Right lobe of liver (tissue), 6 donors: ENCODE results near the gene TXNIP. TPM values are rescaled to one million over a fixed set of nuclear protein-coding genes. Genes with fewer than 3 reads are reported as not detected.

ENCODE experiments used
- ATAC-seq, 4 donors: fragments of 200-7000 bp; cut with Tn5 transposase; one replicate each; pipeline ENCODE4 v1.9.1; 2020; ENCODE audit warnings: mild to moderate bottlenecking in 4 of 4, moderate library complexity in 4 of 4
- DNase-seq, 3 donors: peaks; one replicate each; pipeline ENCODE4 v3.0.0-alpha.2; 2020
- H3K27ac ChIP-seq, 3 donors: fragments of 200-600 bp; one replicate each; pipeline ENCODE4 v1.8.0; 2022
- H3K27me3 ChIP-seq, 2 donors: fragments of 200-600 bp; one replicate each; pipeline ENCODE4 v1.8.0; 2022
- H3K36me3 ChIP-seq, 4 donors: fragments of 200-600 bp; sonication (generic) in 1 of 4; one replicate each; pipeline versions ENCODE4 v1.5.1 to v1.8.0; 2017 to 2022; ENCODE audit warnings: control low read depth in 1 of 4
- H3K4me1 ChIP-seq, 4 donors: fragments of 200-600 bp; sonication (generic) in 1 of 4; one replicate each; pipeline versions ENCODE4 v1.5.1 to v1.8.0; 2017 to 2022; ENCODE audit warnings: control low read depth in 1 of 4
- H3K4me3 ChIP-seq, 3 donors: fragments of 200-600 bp; one replicate each; pipeline ENCODE4 v1.8.0; 2022
- H3K9me3 ChIP-seq, 4 donors: fragments of 200-600 bp; sonication (generic) in 1 of 4; one replicate each; pipeline versions ENCODE4 v1.5.1 to v1.8.0; 2017 to 2022; ENCODE audit warnings: control low read depth in 1 of 4
- POLR2A ChIP-seq: fragments of 450-650 bp; IDR thresholded peaks from one replicate; pipeline ENCODE4 v1.6.1; 2017; ENCODE audit warnings: antibody characterized with exemption, mild to moderate bottlenecking
- WGBS: methylation state at CpG from one replicate; pipeline ENCODE4 v1.1.6; 2018; ENCODE audit warnings: low coverage, low lambda C conversion rate; ENCODE audit not compliant: insufficient coverage; ENCODE audit errors: missing lambda C conversion rate; 5-methylcytosine and 5-hydroxymethylcytosine counted together
- intact Hi-C, 2 donors: fragments of 100-400 bp; cut with DNase I; formaldehyde crosslinking; loops; one replicate each; pipeline versions ENCODE4 v1.11.2 to v1.14.1; 2022
- total RNA-seq, 6 experiments: library from RNA; depleted of rRNA in 2 of 6; stranded (reverse); fragments of >200 nt in 2 of 6; fragmentation: NEBNext Ultra II Directional in 3 of 6; extraction: Animal tissue kit (Norgen Biotek cat#: 25700) in 3 of 6; gene quantifications; one replicate each; pipeline versions ENCODE4 v1.1.0 to v1.2.4, GENCODE V29; 2016 to 2023
- TF ChIP-seq, protein P1 (sequence below), 4 donors: fragments of 200-600 bp in 3 of 4; fragments of 450-650 bp in 1 of 4; IDR thresholded peaks; one replicate each; pipeline versions ENCODE4 v1.5.1 to v1.8.0; 2016 to 2022; ENCODE audit warnings: antibody characterized with exemption in 4 of 4, mild to moderate bottlenecking in 2 of 4
- donor health status: DM: no; HTN: yes; CAD: no.
- donor health status: DM: no; HTN: no; CAD: no.
- donor health status: DM: no; HTN: no; CAD: no.
- donor health status: DM: no; HTN: yes; CAD: no.
- donor health status: DM: no; HTN: yes; CAD: no.

The TXNIP gene
- total RNA-seq, 6 experiments from 2014 or later = 56.3 to 398 (median 134) TPM

DNA sequence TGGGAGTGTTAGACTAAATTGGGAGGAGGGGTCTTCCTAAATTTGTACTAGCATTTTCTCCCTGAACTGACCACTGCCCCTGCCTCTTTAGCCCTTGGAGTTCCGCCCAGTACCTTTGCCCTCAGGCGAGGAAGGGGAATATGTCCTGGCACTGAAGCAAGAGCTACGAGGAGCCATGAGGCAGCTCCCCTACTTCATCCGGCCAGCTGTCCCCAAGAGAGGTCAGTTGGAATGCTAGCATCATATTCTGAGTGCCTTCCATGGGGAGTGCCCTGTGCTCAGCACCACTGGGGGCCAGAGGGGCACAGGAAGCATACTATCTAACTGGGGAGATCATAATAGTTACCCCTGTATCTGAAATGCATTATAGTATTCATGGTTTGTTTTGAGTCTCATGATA, 21.2 kb downstream of the TXNIP start:
- WGBS = 38% methylated on average over 4 of the region's 4 CpGs
- Histone ChIP-seq H3K9me3 (no peaks in the 10 kb centered on the region), H3K4me3 (no peak overlapping the region), H3K27me3 (no peaks in the 10 kb centered on the region), H3K4me1 (peaks cover 0 to 20% (median 9%) of the 10 kb centered on the region in 4 donors), H3K36me3 (no peaks in the 10 kb centered on the region), H3K27ac (no peak overlapping the region)
- intact Hi-C loops = loop anchor here in 1 of 2 donors (5.0 kb wide), 1 partner anchor 37 kb away; no protein-coding TSS in a partner anchor
- peak in 1 of 4 donors; percentile 6 for ATAC-seq
- DNase-seq = peak in 1 of 3 donors; percentile 45
- TF ChIP-seq, protein P1, sequence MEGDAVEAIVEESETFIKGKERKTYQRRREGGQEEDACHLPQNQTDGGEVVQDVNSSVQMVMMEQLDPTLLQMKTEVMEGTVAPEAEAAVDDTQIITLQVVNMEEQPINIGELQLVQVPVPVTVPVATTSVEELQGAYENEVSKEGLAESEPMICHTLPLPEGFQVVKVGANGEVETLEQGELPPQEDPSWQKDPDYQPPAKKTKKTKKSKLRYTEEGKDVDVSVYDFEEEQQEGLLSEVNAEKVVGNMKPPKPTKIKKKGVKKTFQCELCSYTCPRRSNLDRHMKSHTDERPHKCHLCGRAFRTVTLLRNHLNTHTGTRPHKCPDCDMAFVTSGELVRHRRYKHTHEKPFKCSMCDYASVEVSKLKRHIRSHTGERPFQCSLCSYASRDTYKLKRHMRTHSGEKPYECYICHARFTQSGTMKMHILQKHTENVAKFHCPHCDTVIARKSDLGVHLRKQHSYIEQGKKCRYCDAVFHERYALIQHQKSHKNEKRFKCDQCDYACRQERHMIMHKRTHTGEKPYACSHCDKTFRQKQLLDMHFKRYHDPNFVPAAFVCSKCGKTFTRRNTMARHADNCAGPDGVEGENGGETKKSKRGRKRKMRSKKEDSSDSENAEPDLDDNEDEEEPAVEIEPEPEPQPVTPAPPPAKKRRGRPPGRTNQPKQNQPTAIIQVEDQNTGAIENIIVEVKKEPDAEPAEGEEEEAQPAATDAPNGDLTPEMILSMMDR (IDR thresholded peaks at IDR 0.05) = no peak
- no peak for TF ChIP-seq POLR2A

DNA sequence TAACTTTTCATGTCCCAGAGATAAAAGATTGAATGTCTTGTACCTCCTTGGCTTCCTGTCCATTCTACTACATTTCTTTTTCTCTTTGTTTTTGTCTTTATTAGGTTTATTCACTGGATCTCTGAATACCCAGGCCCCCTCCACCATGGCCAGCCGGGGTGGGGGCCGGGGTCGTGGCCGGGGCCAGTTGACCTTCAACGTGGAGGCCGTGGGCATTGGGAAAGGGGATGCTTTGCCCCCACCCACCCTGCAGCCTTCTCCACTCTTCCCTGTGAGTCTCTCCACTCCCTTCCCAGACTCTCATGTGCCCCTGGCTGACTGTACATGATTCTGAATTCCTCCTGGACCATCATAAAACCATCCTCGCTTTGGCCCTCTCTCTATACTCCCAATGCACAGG, 21.7 kb downstream of the TXNIP start:
- Histone ChIP-seq H3K27me3 (no peaks in the 10 kb centered on the region), H3K4me3 (no peak overlapping the region), H3K4me1 (peaks cover 0 to 19% (median 9%) of the 10 kb centered on the region in 4 donors), H3K27ac (no peak overlapping the region), H3K9me3 (no peaks in the 10 kb centered on the region), H3K36me3 (no peaks in the 10 kb centered on the region)
- ATAC-seq (no peak), DNase-seq (peak in 1 of 3 donors; percentile 42)
- TF ChIP-seq, protein P1 (IDR thresholded peaks at IDR 0.05) = no peak
- TF ChIP-seq POLR2A = no peak
- intact Hi-C loops = loop anchor here in 1 of 2 donors (5.0 kb wide), 1 partner anchor 38 kb away; no protein-coding TSS in a partner anchor
- WGBS = 77% methylated on average over 6 of the region's 7 CpGs

DNA sequence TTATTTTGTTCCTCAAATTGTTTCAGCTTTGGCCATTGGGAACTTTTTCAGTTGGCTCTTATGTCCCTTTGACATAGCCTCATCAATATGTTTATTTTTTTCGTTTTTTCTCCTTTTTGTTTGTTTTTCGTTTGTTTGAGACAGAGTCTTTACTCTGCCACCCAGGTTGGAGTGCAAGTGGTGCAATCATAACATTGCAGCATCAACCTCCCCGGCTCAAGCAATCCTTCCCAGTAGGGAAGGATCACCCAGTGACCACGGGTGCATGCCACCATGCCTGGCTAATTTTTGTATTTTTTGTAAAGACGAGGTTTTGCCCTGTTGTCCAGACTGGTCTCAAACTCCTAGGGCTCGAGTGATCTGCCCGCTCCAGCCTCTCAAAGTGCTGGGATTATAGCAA, 23.8 kb downstream of the TXNIP start:
- H3K4me1 ChIP-seq = peaks cover 0 to 10% (median 4%) of the 10 kb centered on the region in 4 donors
- no peak overlapping the region for H3K4me3 ChIP-seq
- no peaks in the 10 kb centered on the region for H3K36me3 ChIP-seq
- peak; percentile 82 to 92 (median 86) for ATAC-seq
- 28% methylated on average over 7 of the region's 7 CpGs for WGBS
- peak overlapping the region in 2 of 3 donors; percentile 49 to 54 for H3K27ac ChIP-seq
- no peaks in the 10 kb centered on the region for H3K9me3 ChIP-seq
- intact Hi-C loops = no loop called here
- no peaks in the 10 kb centered on the region for H3K27me3 ChIP-seq
- peak; percentile 51 to 85 (median 75) for DNase-seq
- TF ChIP-seq, protein P1 (IDR thresholded peaks at IDR 0.05) = no peak
- peak; percentile 33 for TF ChIP-seq POLR2A

DNA sequence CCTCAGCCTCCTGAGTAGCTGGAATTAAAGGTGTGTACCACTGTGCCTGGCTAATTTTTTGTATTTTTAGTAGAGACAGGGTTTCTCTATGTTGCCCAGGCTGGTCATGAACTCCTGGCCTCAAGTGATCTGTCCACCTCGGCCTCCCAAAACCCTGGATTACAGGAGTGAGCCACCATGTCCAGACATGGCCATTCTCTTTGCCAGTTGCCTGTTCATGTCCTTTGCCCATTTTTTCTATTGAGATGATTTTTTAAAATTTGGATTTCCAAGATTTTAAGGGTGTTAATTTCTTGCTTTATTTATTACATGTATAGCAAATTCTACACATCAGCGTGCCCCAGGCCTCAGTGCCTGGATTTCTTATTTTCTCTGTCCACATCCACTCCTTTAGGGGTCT, 29.1 kb downstream of the TXNIP start:
- no peaks in the 10 kb centered on the region for H3K9me3 ChIP-seq
- no peak for DNase-seq

More for the DNA sequence above, 29.1 kb downstream of the TXNIP start:
- 94% methylated on average over 2 of the region's 2 CpGs for WGBS
- intact Hi-C loops = no loop called here
- Histone ChIP-seq H3K27me3 (no peaks in the 10 kb centered on the region), H3K36me3 (no peaks in the 10 kb centered on the region), H3K4me3 (no peak overlapping the region), H3K27ac (no peak overlapping the region), H3K4me1 (peaks cover 0 to 18% (median 2%) of the 10 kb centered on the region in 4 donors)
- TF ChIP-seq, protein P1 (IDR thresholded peaks at IDR 0.05) = no peak
- no peak for TF ChIP-seq POLR2A
- ATAC-seq = no peak
